GM19193 (cell line): ENCODE data around the gene PLCB4.

Source experiments
- POLR2A ChIP-seq: IDR thresholded peaks from 4 replicates; pipeline ENCODE4 v1.6.1; 2011; ENCODE audit not compliant: insufficient read depth, insufficient read length; ENCODE audit errors: extremely low read depth

PLCB4 gene

GRCh38 chr20:9397928-9398327 lies 329.0 kb downstream of the PLCB4 start:
- no peak for TF ChIP-seq POLR2A

GRCh38 chr20:9398882-9399281 lies 330.0 kb downstream of the PLCB4 start:
- TF ChIP-seq POLR2A: no peak

DNA sequence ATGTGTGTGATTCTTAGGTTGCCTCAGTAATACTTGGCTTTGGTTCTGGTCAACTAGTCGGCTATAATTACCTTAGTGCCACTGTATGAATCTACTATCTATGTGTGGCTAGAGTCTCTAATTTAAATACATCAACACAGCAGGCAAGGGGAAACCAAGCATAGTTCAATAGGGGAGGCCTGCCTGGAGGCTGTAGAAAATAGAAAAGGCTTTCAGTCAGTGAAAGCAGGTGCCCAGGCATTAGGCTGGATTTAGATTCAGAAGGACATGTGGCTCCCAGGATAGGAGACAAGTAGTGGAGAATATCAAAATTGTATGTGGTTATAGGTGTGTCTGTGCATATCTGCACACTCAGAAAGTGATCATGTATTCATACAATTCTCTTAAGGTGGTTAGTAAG lies 330.4 kb downstream of the PLCB4 start:
- no peak for TF ChIP-seq POLR2A

DNA sequence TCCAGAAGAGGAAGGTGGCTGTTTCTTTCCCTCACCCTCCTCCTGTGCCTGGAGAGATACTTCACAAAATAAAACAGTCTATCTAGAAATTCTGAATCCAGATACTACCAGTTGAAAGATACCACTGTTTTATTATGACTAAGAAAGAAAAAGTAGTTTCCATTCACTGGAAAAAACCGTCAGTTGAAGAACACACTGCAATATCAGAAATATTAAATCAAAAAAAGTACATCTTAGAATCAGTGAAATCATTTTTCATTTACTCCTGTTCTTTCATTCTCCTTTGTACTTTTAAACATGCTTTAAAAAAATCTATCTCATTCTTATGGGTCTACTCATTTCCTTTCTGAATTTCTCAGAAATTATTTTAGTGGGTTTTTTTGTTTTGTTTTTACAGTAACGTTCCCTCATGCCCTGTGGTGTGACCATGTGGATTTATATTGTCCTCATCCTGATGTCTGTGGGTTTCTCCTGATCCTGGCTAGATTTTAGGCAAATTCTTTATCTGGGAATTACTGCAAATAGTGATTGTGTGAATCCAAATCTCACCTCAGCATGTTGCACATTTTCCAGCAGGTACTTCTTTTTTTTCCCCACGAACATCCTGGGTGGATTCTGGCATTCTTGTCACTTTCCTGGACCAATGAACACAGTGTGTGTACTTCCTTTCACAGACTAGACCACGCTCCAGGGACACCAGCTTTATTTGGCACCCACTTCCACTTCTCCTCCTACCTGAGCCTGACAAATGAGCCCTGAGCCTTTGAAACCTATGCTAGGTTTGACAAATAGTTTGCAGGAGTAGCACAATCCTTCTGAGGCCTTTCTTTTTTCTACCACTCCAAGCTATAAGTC lies 331.5 kb downstream of the PLCB4 start:
- TF ChIP-seq POLR2A: no peak

GRCh38 chr20:9401371-9401770 lies 332.5 kb downstream of the PLCB4 start:
- no peak for TF ChIP-seq POLR2A

GRCh38 chr20:9402141-9402540 lies 333.3 kb downstream of the PLCB4 start:
- no peak for TF ChIP-seq POLR2A

- TF ChIP-seq POLR2A: no peak
These were observed 333.7 kb downstream of the PLCB4 start for GRCh38 chr20:9402546-9402945.

DNA sequence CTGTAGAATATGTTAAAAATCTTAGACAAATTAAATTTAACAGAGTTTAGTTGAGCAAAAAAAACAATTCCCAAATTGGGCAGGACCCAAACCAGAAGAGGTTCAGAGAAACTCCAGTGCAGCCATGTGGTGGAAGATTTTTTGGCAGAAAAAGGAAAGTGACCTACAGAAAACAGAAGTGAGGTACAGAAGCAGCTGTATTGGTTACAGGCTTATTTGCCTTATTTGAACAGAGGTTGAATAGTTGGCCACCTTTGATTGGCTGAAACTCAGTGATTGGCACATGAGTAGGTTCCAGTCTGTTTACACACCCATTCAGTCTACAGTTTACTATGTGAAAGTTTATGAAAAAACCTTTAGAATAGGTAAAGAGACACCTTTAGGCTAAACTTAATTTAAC lies 334.6 kb downstream of the PLCB4 start:
- no peak for TF ChIP-seq POLR2A

GRCh38 chr20:9407805-9408421 lies 339.0 kb downstream of the PLCB4 start:
- TF ChIP-seq POLR2A: no peak

- TF ChIP-seq POLR2A: no peak
These were observed 339.8 kb downstream of the PLCB4 start for GRCh38 chr20:9408422-9409300.

GRCh38 chr20:9409352-9409751 lies 340.5 kb downstream of the PLCB4 start:
- no peak for TF ChIP-seq POLR2A

DNA sequence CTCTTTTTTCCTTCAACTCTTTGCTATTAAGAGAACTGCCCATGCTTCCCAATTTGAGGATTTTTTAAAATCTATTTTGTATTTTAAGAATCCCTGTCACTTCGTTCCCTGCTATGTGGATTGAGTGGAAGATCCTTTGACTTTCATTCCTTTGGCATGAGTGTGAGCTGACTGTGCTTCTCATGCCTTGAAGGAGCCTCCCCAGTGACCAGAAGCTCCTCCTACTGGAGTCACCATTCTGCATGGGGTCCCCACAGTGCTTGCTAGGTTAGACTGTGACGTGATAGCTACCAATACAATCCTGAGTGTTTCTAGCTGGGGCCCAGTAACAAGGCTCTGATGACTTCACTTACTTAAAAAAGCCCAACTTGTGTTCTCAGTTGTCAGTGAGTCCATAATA lies 341.1 kb downstream of the PLCB4 start:
- TF ChIP-seq POLR2A: no peak

DNA sequence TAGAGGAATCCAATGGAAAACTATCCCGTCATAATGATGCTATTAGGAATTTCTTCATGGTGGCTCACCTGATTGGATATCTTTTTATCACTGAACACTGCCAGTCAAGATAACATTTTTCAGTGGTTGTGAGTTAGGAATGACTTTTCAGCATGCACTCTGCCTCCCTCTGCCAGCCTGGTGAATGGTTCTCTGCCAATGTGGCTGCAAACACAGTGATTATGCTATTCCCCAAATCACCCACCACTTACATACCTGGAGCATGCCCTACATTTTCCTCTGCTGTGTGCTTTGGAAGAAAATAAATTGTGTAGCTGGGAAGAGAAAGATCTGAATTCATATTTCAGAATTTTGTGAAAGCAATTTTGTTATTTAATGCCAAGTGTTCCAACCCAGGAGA lies 342.9 kb downstream of the PLCB4 start:
- TF ChIP-seq POLR2A: no peak

DNA sequence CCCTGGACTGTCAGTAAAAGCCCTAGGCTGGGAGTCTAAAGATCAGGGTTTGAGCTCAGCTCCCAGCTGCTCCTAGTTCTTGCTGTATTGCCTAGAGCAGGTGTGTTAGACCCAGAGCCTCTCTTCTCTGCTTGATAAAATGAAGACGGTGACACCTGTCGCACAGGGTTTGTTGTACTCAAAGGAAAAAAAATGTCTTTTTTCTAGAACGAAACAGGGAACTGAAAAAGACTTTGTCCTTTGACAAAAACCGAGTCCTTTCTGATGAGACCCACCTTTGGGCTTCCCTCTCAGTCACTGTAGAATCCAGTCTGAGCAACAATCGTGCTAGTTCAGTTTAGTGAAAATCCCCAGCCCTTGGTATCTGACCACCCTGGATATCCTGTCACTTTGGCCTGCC lies 343.4 kb downstream of the PLCB4 start:
- TF ChIP-seq POLR2A: no peak

DNA sequence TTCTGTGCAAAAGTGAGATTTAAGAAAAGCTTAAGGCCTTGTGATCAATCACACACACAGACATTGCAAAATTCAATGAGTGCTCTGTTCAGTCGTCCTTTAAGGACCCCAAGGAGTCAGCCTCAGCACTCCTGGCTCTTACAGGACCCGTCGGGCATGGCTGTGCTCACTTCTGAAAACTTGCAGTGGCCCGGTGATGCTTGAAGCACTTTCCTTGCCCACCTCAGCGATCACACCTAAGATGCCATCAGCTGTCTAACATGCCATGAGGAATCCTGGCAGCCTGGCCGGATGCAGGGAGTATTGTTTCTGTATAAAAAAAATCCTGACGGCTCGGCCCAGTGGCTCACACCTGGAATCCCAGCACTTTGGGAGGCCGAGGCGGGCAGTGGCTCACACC lies 344.1 kb downstream of the PLCB4 start:
- TF ChIP-seq POLR2A: no peak
